HS-27A (cell line): ENCODE results near the gene SLC6A6.
"Not testable (repeated sequence)": the region's sequence is repeated elsewhere in the genome, so short reads cannot be mapped to it uniquely, and the experiment has no call there.

Experiments used
- DNase-seq: peaks from one replicate; pipeline ENCODE4 v3.0.0-alpha.2; 2012; ENCODE audit warnings: low read depth, missing footprints

The SLC6A6 gene

DNA sequence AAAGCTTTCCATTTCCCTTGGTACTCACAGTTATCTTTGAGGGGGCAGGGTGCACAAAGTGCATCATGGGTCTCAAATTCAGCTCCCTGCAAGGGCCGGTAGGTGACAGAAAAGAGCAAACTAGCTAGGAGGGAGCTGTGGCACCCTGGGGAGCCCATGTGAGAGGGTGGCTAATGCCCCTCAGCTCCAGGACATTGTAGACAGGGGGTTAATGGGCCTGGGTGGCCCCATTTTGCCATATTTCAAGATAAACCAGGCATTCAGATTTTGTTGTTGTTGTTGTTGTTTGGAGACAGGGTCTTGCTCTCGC is 3.7 kb upstream of the SLC6A6 start:
- DNase-seq = no peak

DNA sequence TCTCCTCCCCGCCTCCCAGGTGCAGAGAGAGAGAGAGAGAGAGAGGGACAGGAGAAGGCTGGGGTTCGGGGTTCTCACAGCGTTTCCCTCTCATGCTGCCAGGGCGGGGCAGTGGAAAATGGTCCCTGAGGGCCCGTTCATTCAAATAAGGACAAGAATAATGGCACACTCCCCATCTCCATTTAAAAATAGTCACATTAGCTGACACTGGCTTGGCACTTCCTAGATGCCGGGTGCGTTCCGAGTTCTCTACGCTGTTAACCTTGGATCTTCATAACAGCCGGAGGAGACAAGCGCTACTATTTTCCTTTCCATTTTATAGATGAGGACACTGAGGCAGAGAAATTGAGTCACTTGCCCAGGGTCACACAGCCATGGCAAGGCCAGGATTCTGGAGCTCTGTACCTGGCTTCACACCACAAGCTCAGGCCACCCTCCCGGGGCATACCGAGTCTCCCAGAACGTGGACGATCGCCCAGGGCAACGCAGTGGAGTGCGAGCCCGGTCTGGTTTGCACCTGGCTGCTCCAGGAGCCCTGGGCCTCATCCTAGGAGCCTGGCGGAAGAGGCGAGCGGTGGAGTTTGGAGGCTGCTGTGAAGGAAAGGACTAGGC is 608 bp upstream of the SLC6A6 start:
- no peak for DNase-seq

DNA sequence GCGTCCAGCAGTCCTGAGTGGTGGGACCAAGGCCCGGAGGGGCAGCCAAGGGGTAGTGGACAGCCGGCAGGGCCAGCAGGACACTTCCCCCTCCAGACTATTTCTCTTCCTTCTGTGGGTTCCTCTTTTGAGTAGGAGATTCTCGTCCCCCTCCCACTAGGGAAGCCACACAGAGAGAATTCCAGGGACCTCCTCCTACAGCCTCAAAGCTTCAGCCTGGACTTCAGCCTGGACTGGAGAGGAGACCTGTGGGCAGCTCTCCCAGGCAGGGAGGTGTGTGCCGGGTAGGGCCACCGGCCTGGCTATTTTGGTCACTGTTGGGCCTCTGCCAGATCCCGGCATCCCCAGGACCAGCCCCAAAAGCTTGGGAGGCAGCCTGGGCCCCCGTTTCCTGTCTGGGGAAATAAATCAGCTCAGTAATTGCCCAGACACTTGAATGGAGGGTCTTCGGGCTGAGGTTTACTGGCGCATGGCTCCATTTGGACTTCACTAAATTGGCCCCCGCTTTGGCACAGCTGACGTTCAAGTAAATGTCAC is 1.3 kb downstream of the SLC6A6 start:
- no peak for DNase-seq

DNA sequence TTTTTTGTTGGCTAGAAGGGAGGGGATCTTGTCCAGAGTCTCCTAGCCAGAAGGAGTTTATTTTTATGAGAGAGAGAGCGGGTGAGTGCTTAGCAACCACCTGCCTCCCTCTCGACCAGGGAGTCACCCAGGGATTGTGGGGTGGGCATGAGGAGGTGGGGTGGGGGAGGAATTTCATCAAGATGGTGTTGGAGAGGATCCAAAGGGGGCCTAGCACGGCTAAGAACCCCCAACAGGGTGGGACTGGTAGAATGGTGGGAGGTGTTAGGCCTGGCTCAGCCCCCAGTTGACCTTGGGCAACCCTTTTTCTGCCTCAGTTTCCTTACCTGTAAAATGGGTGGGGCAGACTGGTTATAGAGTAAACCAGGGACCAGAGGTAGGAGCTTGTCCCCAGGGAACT is 1.8 kb downstream of the SLC6A6 start:
- DNase-seq = no peak

DNA sequence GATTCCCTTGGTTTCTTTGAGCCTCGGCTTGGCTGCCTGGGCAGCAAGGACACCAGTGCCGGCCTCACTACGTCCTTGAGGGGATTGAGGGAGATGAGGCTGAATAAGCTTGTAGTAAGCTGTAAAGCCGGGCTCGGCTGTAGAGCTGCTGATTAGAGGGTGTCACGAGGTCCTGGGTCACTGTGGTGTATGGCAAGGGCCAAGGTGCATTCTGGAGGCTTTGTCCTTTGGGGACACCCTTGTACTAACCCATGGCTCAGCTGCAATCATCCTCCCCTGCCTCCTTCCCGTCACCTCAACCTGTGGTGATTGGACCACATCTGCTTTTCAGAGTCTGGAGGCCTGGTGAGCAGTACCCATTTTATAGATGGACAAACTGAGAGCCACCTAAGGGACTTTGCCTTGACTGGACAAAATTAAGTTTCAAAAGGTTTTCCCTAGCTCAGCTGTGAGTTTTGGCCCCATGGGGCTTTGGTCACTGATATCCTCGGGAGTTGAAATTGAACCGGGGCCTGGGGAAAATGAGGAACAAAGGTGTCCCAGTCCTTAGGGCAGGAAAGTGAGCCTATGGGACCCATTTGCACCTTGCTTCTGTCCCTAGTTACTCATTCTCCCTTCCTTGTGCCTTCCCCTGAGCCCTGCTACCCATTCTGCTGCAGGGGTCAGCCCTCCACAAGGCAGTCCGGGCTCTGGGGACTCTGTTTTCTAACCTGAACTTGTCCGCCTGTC is 2.4 kb downstream of the SLC6A6 start:
- DNase-seq = no peak

DNA sequence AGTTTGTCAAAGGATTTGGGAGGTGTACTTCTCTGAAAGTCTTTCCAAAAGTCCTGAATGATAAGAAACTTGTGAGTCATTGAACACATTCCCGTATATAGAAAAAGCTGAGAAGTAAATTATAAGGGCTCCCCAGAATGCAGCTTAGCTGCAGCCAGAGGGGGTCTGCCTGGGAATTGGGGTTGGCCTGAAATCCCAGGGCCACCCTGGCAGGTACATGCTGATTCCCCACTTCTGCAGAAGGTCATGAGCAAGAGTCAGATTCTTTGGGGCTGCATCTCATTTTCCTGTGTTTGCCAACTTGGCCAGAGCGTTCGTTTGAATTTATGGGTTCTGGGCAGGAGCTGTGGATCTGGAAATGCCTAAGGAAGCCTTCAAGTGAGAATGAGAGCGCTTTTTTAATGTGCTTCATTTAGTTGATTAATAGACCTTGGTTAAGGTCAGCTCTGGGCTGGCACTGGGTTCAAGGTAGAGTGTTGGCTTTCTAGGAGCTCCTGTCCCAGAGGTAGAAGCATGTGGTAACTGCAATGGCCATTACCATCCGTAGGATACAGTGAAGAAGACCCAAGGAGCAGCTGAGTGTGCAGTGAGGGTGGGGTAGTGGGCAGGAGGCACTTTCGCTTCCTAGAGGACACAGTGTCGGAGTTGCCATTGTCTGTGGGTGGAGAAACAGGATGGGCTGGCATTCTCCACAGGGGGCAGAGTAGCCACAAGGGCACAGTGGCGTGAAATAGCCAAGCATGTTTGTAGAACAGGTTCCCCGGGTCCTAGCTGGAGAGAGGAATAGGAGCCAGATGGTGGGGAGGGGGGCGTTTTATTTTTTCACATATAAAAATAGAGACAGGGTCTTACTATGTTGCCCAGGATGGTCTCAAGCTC is 3.2 kb downstream of the SLC6A6 start:
- no peak for DNase-seq

DNA sequence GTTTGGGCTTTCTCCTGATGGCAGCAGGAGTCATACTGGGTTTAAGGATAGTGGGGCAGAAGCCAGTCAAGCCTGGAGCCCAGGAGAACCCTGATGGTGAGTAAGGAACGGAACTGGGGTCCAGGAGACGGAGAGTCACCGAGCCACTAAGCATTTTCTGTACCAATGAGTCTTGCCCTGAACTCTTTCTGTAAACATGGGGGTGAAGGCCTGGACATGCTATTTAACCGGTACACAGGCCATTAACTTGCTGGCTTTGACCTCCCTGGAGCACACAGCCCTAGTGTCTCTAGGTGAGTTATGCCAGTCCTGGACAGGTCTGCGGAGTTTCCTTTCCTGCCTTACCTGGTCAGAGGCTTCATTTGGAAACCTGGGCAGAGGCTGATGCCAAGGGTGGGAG is 3.9 kb downstream of the SLC6A6 start:
- no peak for DNase-seq

DNA sequence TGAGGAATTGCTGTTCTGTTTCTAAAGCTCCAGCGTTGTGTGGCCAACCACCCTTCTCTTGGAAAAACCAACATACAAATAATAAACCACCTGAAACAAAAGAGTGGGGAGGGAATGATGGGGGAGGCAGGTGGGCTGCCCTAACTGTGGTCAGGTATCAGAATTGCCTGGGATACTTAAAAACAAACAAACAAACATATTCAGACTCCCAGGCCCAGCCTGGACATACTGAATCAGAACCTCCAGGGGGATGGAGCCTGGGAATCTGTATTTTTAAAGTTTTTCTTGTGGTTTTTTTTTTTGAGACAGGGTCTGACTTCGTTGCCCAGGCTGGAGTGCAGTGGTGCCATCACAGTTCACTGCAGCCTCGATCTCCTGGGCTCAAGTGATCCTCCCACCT is 4.4 kb downstream of the SLC6A6 start:
- DNase-seq = no peak

DNA sequence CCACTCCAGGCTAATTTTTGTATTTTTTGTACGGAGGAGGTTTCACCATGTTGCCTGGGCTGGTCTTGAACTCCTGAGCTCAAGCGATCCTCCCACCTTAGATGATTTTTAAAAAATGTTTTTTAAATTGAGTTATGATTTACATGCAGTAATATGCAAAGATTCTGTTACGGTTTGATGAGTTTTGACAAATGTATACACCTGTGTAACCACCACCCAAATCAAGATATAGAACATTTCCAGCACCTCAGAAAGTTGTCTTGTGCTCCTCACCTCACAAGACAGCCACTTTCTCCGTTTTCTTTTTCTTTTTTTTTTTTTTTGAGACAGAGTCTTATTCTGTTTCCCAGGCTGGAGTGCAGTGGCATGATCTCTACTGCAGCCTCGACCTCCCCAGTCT is 4.8 kb downstream of the SLC6A6 start:
- no peak for DNase-seq

DNA sequence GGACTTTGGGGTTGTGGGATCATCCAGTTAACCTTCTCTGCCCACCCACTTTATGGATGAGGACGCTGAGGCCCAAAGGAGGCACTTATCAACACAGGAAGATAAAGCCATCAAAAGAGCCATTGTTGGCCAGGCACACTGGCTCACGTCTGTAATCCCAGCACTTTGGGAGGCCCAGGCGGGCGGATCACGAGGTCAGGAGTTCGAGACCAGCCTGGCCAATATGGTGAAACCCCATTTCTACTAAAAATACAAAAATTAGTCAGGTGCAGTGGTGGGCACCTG is 7.3 kb downstream of the SLC6A6 start:
- not testable (repeated sequence) for DNase-seq

DNA sequence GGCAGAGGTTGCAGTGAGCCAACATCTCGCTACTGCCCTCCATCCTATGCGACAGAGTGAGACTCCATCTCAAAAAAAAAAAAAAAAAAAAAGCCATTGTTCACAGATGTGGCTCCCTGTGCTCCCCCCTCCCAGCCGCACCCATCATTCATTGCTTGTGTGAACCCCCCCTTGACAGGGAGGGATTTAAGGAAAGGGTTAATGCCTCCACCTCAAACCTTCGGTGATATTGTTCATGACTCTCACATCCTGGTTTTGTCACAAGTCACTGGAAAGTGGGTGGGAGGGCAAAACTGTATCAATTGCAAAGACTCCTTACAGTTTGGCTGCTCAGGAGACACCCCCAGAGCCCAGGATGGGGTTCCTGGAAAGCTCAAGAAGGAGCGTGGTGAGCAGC is 7.7 kb downstream of the SLC6A6 start:
- no peak for DNase-seq

DNA sequence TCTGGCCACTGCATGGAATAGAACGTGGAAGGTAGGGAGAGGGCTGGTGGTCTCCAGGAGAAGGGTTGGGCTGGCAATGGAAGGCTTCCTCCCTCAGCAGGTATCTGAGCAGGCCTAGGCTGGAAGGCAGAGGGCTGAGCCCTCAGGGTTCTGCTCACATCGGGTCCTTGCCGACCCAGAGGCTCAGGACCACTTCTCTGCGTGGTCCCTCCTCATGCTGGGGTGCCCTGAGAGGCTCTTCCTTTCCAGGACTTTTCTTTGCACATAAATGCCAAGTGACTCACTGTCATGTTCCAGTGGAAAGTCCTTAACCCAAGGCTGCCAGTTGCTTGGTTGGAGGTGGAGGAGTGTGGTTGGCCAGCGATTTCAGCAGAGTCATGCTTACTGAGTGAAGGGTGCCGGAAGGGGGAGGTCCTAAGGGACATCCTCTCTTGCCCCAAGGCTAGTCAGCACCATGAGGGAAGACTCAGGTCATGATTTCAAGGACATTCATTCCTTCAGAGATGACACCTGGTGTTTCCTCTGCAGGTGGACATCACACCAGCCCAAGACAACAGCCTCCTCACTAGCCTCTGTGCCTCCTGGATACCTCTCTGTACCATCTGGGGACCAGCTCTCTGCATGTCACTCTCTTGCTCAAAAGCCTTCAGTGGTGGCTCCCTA is 8.2 kb downstream of the SLC6A6 start:
- no peak for DNase-seq

DNA sequence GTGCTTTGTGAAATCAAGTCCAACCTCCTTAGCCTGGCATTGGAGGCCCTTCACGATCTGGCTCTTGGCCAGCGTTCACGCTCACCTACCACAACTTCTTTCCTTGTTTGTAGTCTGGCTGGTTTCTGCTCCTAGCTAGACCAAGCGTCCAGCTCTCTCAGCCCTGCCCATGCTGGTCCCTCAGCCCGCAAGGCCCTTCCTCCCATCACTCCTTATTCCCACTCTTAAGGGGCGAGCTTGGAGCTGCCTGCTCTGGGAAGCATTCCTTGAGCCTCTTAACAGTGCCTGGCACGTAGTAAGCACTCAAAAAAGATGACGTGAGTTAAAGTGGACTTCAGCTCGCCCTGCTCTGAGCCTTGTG is 8.7 kb downstream of the SLC6A6 start:
- DNase-seq = no peak

DNA sequence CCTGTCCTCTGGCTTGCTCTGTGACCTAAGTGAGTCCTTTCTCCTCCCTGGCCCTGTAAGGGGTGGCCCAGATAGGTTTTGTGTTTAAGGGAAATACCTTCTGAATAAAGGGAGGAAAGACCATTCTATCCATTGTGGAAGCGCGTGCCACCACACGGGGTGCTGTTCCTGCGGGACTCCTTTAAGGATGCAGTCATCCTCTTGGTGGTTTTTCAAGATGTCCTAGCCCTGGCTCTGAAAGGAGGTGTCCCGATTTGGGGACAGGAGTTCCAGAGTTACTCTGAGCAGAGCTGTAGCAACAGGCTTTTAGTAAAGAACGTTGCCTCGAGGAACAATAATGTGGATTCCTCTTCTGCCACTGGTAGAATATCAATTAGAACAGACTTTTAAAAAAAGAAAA is 9.6 kb downstream of the SLC6A6 start:
- no peak for DNase-seq

DNA sequence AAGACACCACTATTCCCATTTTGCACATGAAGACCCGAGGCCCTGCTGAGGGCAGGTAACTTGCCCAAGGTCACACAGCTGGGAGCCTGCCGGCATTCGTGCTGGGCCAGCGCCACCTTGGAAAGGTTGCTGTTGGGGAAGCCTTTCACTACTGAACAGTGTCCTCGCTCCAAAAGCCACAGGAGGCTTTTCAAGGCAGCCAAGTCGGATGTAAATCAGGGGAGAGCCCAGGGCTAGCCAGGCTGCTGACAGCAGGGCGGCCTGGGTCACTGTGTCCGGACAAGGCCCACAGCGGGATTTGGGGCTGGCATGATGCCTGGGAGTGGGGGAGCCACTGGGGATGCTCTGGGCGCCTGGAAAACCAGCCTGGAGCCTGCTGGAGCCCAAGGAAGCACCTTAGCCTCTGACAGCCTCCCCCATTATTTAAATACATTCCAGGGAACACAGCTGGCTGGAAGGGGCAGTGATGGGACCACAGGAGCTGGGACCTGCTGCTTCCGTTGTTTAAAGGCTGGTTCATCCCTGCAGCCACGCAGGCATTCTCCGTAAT is 10.5 kb downstream of the SLC6A6 start:
- DNase-seq = no peak

DNA sequence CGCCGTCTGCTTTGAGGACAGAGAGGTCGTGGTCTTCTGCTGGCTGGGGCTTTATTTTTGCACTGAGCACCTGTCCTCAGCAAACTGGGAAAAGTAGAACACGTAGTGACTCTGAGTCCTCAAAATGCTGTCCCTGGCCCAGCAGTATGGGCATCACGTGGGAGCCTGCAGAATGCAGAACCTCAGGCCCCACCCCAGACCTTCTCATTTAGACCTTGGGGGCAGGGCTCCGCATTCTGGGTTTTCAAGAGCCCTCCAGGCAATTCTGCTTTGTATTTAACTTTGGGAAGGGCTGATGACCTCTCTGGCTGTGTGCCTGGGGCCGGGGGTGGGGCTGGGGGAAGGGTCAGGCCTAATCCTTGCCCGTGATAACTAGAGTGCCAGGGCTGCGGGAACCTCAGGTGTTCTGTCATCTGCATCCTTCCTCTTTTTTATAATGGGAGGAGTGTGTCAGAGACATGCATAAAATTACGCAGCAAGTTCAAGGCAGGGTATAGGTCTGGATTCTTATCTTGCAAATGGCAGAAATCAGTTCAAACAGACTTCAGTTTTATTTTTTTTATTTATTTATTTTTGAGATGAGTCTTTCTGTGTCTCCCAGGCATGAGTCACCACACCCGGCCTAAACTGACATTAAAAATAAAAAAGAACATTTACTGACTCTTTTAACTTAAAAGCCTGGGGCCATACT is 11.1 kb downstream of the SLC6A6 start:
- DNase-seq = no peak

DNA sequence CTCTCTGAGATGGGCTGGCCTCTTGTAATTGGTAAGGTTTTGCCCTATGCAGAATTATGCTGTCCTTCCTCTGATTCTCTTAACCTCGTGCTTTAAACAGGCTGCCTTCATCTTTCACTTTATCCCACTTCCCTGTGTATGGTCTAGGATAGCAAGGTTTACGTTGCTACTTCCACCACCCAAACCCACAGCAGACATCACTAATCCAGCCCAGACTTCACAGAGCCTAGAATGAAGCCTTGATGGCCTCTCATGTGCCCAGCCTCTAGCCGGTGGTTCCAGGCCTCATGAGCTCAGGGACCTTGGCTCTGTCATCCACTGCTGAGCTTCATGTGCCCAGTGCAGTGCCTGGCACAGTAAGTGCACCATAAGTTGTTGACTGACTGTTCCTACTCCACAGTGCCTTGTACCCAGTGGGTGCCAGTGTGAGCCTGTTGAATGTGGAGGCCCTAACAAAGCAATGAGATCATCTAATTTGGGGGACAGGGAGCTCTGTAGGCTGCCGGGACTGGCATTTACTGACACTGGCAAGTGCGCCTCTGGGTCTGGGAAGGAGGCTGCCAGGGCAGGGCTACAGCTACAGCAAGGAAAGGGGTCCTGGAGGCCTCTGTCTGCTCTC is 12.5 kb downstream of the SLC6A6 start:
- DNase-seq = no peak

DNA sequence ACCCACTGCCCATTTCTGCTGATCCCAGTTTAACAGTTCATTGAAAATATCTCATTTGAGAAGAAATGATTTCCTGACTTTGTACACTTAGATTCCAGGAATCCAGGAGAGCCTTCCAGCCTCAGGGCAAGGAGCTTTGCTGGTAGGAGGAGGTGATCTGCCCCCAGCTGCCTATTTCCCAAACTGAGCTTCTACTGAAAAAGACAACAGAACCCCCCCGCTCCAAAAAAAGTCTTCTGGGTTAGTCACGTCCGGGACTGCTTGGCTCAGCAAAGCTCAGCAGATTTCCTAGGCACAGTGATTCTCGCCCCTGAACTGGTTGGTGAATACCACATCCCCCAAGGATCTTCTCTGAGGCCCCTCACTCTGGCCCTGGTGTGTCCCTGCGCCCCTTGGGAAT is 13.1 kb downstream of the SLC6A6 start:
- DNase-seq = no peak

DNA sequence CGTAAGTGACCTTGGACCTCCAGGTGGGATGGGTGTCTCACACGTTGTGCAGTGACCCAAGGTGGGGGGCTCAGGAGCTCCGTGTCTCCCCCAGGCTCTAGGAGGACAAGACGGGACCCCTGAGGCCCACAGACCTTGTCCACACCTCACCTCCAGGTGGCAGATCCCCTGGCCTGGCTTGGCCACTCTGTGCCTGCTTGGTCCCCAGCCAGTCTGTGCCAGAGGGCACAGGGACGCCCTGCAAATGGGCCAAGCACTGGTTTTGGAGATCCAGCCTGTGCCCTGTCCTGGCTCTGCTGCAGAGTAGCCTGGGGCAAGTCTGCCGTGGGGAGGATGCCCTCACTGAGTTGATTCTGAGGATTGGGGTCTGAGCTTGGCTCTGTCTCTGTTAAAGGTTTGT is 14.0 kb downstream of the SLC6A6 start:
- no peak for DNase-seq

DNA sequence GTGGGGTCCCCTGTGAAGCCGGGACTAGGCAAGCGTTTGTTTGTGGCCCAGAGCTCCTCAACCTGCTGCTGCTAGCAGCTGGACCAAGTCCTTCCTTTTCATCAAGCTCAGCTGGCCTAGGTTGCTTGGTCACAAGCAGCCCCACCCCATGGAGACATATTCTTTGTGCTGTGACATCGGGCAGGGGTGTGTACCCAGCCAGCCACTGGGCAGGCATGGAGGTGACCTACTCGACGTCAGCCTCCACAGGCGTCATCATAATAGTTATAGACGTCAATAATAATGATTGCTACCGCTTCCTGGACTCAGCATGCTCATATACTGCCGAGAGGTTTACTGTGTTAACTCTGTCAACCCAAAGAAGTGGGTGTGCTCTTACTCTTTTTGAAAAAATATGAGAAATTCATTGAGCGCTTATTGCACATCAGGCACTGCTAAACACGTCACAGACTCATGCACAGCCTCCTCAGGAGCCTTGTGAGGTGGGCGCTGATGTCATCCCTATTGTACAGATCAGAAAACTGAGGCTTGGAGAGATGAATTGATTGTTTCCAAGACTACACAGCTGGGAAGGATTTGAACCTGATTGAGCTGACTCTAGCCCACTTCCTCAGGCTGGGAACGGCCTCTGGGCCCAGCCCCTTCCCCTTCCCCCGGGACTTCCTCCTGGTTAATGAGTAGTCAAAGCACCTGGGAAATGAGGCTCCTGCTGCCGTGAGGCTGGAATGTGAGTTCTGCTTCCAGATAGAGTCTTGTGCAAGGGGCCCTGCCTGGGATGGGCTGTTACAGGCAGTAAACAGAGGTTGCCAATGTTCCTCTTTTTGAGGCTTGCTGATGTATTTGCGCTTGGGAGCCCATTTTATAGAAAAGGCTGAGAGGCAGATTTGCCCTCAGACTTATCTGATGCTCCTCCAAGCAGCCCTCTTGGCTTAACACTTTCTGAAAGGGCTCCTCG is 16.2 kb downstream of the SLC6A6 start:
- no peak for DNase-seq
